ENCODE results near the gene KLK11.

The KLK11 gene

GRCh38 chr19:51027873-51028272, 1.5 kb upstream of the KLK11 start:
- no peak for DNase-seq (ENCODE audit: low spot score)

- DNase-seq (ENCODE audit: low spot score) = no peak
Measured at GRCh38 chr19:51027126-51027806, 850 bp upstream of the KLK11 start.

DNA sequence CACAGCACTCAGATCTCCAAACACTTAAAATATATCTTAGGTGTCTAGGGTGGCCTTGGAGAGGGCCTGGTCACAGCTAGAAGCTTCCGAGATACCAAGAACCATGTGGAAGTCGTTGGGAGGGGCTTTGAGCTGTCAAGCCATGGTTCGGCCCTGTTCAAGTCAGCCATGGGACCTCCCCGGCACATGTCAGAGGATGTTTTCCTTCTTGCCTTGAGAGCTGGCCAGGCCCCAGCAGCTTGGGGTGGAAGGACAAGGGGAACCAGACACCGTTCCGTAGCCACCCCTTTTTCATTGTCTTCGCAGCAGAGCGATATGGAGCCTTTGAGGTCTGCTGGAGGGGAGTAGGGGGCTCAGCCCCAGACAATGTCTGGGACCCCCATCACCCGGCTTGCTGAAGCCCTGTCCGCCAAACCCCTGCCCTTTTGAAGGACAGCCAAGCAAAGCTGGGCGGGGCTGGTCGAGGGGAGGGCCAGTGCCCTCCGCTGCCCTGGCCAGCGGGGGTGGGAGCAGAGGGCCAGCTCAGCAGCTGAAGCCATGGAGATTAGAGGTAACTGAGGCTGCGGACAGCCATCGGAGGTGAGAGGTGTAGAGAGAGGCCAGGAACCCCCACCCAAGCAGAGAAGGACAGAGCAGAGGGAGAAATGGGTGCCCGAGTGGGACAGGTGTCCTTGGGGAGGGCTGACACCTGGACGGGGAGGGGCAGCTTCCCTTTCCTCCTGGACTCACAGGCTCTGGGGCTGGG, 435 bp downstream of the KLK11 start:
- DNase-seq (ENCODE audit: low spot score) = no peak

GRCh38 chr19:51025401-51025800, 1.0 kb downstream of the KLK11 start:
- DNase-seq (ENCODE audit: low spot score) = no peak

- no peak for DNase-seq (ENCODE audit: low spot score)
Measured at GRCh38 chr19:51024924-51025323, 1.5 kb downstream of the KLK11 start.

DNA sequence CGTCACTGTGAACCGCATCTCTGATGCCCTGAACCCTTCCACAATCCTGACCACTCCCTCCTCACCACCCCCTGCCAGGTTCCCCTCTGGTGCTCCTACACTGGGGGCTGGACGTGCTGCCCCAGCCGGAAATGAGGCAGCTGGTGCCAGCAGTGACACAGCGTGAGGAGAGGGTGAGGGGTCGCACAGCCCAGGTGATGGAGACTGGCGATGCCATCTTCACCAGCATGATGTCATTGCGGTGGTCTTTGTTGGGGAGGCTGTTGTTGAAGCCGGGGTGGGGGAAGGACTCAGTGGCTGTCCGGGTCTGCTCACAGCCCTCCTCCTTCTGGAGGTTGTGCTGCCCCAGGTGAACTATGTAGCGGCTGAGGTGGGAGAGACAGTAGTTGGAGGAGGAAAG, 2.5 kb downstream of the KLK11 start:
- no peak for DNase-seq (ENCODE audit: low spot score)

GRCh38 chr19:51022526-51022925, 3.9 kb downstream of the KLK11 start:
- no peak for DNase-seq (ENCODE audit: low spot score)

DNA sequence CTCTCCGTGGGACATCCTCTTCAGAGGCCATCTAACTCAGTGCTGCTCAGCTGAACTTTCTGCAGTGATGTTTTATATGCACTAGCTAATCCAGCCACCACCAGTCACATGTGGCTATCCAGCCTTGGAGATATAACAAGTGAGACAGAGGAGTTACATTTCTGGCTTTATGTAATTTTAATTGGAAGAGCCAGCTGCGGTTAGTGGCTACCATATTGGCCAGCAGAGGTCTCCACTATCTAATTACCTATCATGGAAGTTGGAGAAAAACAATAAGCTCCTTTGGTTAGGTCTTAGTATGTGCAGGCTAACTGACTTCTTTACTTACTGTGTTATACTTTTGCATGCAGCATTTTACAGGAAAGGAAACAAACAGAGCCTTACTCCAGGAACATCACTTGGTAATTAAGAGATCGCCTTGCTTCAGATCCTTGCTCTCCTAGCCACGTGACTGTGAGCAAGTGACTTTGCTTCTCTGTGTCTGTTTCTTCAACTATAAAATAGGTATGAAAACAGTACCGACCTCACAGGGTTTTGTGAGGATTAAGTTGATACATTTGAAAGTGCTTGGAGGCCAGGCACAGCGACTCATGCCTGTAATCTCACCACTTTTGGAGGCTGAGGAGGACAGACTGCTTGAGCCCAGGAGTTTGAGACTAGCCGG, 5.3 kb downstream of the KLK11 start:
- no peak for DNase-seq (ENCODE audit: low spot score)

DNA sequence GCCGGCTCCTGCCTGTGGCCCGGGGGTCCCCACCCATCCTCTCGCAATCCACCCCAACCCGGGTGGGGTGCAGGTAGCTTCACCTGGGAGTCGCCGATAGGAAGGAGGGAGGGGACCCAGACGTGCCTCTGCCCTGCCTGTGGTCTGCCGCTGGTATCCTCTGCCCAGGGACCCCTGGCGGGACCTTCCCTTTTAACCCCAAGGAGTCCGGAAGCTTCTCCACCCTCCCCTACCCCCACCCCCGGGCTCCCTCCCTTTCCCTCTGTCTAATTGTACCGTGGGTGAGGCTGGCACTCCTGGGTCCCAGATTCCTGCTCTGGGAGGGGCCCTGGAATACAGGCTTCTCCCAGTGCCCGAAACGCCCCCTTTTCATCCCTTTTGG, 6.9 kb downstream of the KLK11 start, which contains the start of gene KLK10:
Gene KLK10 (minus strand): TSS at position 166 of the 382 bp plus-strand sequence. CDS start 579 bp downstream, outside the sequence.
- DNase-seq (ENCODE audit: low spot score) = no peak

DNA sequence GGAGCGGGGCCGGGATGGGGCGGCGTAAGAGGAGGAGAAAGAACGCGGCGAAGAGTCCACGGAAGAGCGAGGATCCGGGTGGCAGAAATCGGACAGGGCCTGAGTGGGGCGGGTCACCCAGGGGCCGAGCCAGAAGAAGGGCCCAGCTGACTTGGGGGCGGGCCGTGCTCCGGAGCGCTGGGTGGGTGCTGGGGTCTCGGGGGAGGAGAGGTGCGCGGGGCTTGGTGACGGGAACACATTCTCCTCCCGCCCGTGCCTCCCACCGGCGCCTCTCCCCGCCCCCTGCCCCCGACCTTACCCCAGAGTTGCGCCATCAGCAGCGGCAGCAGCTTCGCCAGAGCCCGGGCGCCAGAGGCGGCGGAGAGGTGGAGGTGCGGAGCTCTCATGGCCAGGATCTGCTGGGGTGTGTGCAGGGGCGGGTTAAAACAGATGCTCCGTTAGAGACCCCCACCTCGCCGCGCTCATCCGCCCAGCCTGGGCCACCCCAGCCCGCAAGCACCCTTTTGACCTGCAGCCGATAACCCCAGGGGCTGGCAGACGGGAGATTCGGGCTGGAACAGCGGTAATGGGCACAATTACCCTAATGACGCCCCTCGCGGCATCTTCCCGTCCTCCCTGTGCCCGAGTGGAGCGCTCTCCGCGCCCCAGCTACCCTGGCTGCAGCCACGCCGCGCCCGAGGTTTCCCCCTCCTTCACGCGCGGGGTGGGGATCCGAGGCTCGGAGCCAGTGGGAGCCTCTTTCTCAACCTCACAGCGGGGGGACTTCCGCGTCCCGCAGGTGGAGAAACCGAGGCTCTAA, 7.5 kb downstream of the KLK11 start:
- no peak for DNase-seq (ENCODE audit: low spot score)

- no peak for DNase-seq (ENCODE audit: low spot score)
Measured at GRCh38 chr19:51016798-51017683, 9.4 kb downstream of the KLK11 start.

DNA sequence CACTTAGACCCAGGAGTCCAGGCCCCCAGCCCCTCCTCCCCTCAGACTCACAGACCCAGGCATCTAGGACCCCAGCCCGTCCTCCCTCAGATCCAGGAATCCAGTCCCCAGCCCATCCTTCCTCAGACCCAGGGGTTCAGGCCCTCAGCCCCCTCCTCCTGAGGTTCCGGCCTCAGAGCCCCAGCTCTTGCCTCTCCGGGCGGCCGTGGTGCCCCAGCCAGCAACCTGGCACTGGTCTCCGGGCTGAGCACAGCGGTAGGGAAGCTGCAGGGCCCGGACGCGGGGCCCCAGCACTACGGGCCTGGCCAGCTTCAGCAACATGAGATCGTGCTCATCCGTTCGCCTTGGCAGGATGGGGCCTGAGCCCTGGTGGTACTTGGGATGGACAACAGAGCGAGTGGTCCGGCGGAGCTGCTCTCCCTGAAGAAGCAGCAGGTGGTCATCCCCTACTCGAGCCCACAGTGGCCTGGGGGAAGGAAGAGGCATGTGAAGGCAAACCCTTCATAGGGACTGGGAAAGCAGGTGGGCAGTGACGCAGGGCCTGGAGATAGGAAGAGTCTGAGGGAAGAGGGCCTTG, 10.6 kb downstream of the KLK11 start:
- DNase-seq (ENCODE audit: low spot score) = no peak

- DNase-seq (ENCODE audit: low spot score) = no peak
Measured at GRCh38 chr19:51014242-51014641, 12.2 kb downstream of the KLK11 start.

GRCh38 chr19:51012661-51013190, 13.7 kb downstream of the KLK11 start:
- DNase-seq (ENCODE audit: low spot score) = no peak

- DNase-seq (ENCODE audit: low spot score) = no peak
Measured at GRCh38 chr19:51010066-51010795, 16.2 kb downstream of the KLK11 start.

DNA sequence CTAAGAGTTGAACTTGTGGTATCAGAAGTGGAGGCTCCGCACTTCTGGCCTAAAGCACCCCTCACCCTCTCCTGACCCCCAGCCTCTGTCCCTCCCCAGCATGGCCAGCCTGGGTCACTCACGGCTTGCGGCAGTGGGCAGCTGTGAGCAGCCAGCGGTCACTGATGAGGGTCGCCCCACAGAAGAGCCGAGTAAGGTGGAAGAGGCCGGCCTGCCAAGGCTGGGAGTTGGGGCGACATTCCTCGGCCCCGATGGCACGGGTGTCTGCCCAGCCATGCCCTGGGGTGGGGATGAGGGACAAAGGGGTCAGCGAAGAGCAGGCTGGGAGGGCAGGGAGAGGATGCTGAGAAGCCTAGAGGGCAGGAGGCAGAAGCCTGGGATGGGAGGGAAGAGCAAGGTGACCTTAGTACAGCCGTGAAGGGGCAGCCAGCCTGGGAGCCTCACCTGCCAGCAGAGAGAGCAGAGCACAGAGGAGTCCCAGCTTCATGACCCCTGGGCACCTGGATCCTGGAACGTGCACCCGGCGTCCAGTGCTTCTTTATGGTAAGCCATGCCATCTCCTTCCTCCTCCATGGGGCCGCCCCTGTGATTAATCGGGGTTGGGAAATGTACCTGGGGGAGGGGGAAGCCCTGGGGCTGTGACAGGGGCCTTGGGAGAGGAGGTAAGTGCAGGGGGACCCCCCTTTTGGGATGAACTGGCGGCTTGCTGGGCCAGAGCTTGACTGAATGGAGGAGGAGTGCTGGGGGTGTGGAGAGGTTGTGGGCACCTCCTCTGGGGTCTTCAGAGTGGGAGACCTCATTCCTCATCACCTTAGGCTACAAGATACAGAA, 17.1 kb downstream of the KLK11 start:
- DNase-seq (ENCODE audit: low spot score) = no peak

GRCh38 chr19:51007488-51007887, 18.9 kb downstream of the KLK11 start:
- no peak for DNase-seq (ENCODE audit: low spot score)

DNA sequence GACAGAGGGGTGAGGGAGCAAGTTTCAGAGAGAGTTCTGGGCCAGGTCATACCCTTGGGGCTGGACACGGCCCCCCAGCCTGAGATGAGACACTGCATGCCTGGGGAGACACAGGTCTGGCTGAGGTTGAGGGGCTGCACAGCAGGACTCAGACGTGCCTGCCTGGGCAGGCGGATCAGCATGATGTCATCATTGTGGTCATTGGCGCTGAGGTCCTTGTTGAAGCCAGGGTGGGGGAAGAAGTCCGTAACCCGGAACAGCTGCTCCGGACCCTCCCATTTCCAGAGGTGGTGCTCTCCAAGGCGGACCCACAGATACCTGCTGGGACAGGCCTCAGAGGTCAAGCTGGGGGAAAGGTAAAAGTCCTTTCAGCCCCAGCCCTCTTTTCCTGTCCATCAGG, 20.0 kb downstream of the KLK11 start:
- no peak for DNase-seq (ENCODE audit: low spot score)

GRCh38 chr19:51005248-51005647, 21.2 kb downstream of the KLK11 start:
- DNase-seq (ENCODE audit: low spot score) = no peak

Data from CD4-positive, alpha-beta T cell treated with Interleukin-6 at 100 ng/mL for 8 hours (primary cell).